Lower lobe of right lung (tissue), 2 donors: ENCODE results near the gene NCBP3. TPM values are rescaled to one million over a fixed set of nuclear protein-coding genes. Genes with fewer than 3 reads are reported as not detected.
"Not testable (repeated sequence)": the region's sequence is repeated elsewhere in the genome, so short reads cannot be mapped to it uniquely, and the experiment has no call there.

Source experiments
- ATAC-seq, 2 donors: fragments of 200-7000 bp; cut with Tn5 transposase; one replicate each; pipeline ENCODE4 v1.9.1; 2020 to 2022; ENCODE audit warnings: mild to moderate bottlenecking in 2 of 2, moderate library complexity in 2 of 2
- DNase-seq: peaks from one replicate; pipeline ENCODE4 v3.0.0-alpha.2; 2020
- H3K27ac ChIP-seq: fragments of 200-600 bp; one replicate; pipeline ENCODE4 v1.8.0; 2022
- H3K27me3 ChIP-seq: fragments of 200-600 bp; one replicate; pipeline ENCODE4 v1.8.0; 2022; ENCODE audit warnings: low read depth
- H3K36me3 ChIP-seq: fragments of 200-600 bp; one replicate; pipeline ENCODE4 v1.8.0; 2022; ENCODE audit warnings: mild to moderate bottlenecking
- H3K4me1 ChIP-seq: fragments of 200-600 bp; one replicate; pipeline ENCODE4 v1.8.0; 2022
- H3K4me3 ChIP-seq: fragments of 200-600 bp; one replicate; pipeline ENCODE4 v1.8.0; 2022; ENCODE audit warnings: mild to moderate bottlenecking
- H3K9me3 ChIP-seq: fragments of 200-600 bp; one replicate; pipeline ENCODE4 v1.8.0; 2022
- CTCF ChIP-seq: fragments of 200-600 bp; IDR thresholded peaks from one replicate; pipeline ENCODE4 v1.8.0; 2022; ENCODE audit warnings: antibody characterized with exemption, mild to moderate bottlenecking
- intact Hi-C: fragments of 100-400 bp; cut with DNase I; formaldehyde crosslinking; loops from one replicate; pipeline ENCODE4 v1.11.0; 2022
- total RNA-seq: library from RNA; stranded (reverse); fragmentation: NEBNext Ultra II Directional; extraction: Animal tissue kit (Norgen Biotek cat#: 25700); gene quantifications from one replicate; pipeline ENCODE4 v1.2.1, GENCODE V29; 2021
- donor health status: DM: no; HTN: yes; CAD: no; lungs with severe emphysema.

Gene NCBP3
- total RNA-seq, 1 donor from 2014 or later, result 40.3 TPM

DNA sequence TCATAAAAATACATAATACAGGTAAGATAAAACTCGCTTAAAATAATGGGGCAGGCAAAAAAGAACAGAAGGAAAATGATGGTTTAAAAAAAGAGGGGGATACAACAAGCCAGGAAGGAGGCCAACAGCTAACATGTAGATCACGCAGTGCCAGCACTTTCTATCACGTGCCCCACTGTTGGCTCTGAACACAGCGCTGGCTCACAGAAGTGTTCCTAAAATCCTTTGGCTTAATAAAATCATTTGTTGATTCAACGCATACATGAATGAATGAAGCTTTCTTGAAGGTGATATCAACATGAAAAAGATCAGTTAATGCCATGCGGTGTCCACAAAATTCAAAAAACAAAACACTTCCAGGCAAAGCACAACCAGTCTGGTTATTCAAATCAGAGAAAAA is 53.6 kb downstream of the NCBP3 start:
- ATAC-seq, result no peak
- Histone ChIP-seq H3K4me3 (no peak overlapping the region), H3K36me3 (no peaks in the 10 kb centered on the region), H3K27me3 (no peaks in the 10 kb centered on the region), H3K4me1 (no peaks in the 10 kb centered on the region), H3K27ac (no peak overlapping the region), H3K9me3 (no peaks in the 10 kb centered on the region)
- no peak for TF ChIP-seq CTCF
- DNase-seq, result no peak
- intact Hi-C loops, result no loop called here

DNA sequence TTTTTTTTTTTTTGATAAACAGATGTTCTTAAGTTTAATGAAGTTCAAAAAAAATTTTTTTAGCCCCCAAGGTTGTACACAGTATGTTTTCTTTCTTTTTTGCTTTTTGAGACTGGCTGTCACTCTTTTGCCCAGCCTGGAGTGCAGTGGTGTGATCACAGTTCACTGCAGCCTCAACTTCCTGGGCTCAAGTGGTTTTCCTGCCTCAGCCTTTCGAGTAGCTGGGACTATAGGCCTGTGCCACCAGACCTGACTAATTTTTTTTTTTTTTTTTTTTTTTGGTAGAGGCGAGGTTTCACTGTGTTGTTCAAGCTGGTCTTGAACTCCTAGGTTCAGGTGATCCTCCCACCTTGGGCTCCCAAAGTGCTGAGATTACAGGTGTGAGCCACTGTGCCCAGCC is 57.8 kb downstream of the NCBP3 start:
- Histone ChIP-seq H3K9me3 (no peaks in the 10 kb centered on the region), H3K4me3 (no peak overlapping the region), H3K4me1 (no peaks in the 10 kb centered on the region), H3K27me3 (no peaks in the 10 kb centered on the region), H3K36me3 (no peaks in the 10 kb centered on the region), H3K27ac (no peak overlapping the region)
- DNase-seq (no peak), ATAC-seq (no peak)
- intact Hi-C loops, result no loop called here
- TF ChIP-seq CTCF, result no peak

- ATAC-seq, H3K36me3 ChIP-seq, H3K27me3 ChIP-seq, H3K9me3 ChIP-seq, intact Hi-C loops, H3K4me1 ChIP-seq, H3K4me3 ChIP-seq, DNase-seq, H3K27ac ChIP-seq: not testable (repeated sequence)
Observed at GRCh38 chr17:3785323-3785722, 60.7 kb downstream of the NCBP3 start.

- no peak for TF ChIP-seq CTCF
- ATAC-seq, result no peak
Observed at GRCh38 chr17:3782751-3783150, 63.3 kb downstream of the NCBP3 start.

GRCh38 chr17:3780986-3781385 is 65.1 kb downstream of the NCBP3 start:
- Histone ChIP-seq H3K27me3 (no peaks in the 10 kb centered on the region), H3K9me3 (no peaks in the 10 kb centered on the region), H3K4me1 (no peaks in the 10 kb centered on the region), H3K27ac (no peak overlapping the region), H3K36me3 (no peaks in the 10 kb centered on the region), H3K4me3 (no peak overlapping the region)
- ATAC-seq (no peak), DNase-seq (no peak)
- no peak for TF ChIP-seq CTCF
- intact Hi-C loops, result no loop called here

More at GRCh38 chr17:3782751-3783150, 63.3 kb downstream of the NCBP3 start:
- intact Hi-C loops, result no loop called here
- no peaks in the 10 kb centered on the region for H3K27me3 ChIP-seq
- DNase-seq, result no peak
- no peak overlapping the region for H3K27ac ChIP-seq
- no peak overlapping the region for H3K4me3 ChIP-seq
- H3K36me3 ChIP-seq, result no peaks in the 10 kb centered on the region
- no peaks in the 10 kb centered on the region for H3K4me1 ChIP-seq
- no peaks in the 10 kb centered on the region for H3K9me3 ChIP-seq

GRCh38 chr17:3777366-3778120 is 68.5 kb downstream of the NCBP3 start:
- no peak for TF ChIP-seq CTCF
- Histone ChIP-seq H3K9me3 (no peaks in the 10 kb centered on the region), H3K27ac (no peak overlapping the region), H3K4me3 (no peak overlapping the region), H3K27me3 (no peaks in the 10 kb centered on the region), H3K4me1 (no peaks in the 10 kb centered on the region), H3K36me3 (no peaks in the 10 kb centered on the region)
- ATAC-seq, result no peak
- intact Hi-C loops, result no loop called here
- no peak for DNase-seq
